A673 (cell line): Measurements from ENCODE around the gene NPW.

Experiments
- CTCF ChIP-seq: fragments of 300-800, 200-600 bp; sonication (generic); conservative IDR thresholded peaks from 2 replicates; pipeline ENCODE4 v1.5.1; 2017; ENCODE audit warnings: low read depth, mild to moderate bottlenecking, antibody characterized with exemption, low read length, moderate library complexity, mixed read lengths
- EZH2 ChIP-seq: fragments of 200-600 bp; sonication (generic); IDR thresholded peaks from 2 replicates; pipeline ENCODE4 v1.6.1; 2017; ENCODE audit warnings: borderline replicate concordance, low read depth, mild to moderate bottlenecking, mixed read lengths, antibody characterized with exemption, low read length; ENCODE audit not compliant: poor library complexity, severe bottlenecking

GRCh38 chr16:2053211-2053610 lies 33.6 kb downstream of the NPW start:
- no peak for TF ChIP-seq CTCF
- TF ChIP-seq EZH2 = no peak
